ENCODE results near the gene NFATC2.

NFATC2 gene

GRCh38 chr20:51385646-51386530 is 156.6 kb downstream of the NFATC2 start:
- DNase-seq: no peak

GRCh38 chr20:51384875-51385274 is 157.6 kb downstream of the NFATC2 start:
- no peak for DNase-seq

- DNase-seq: no peak
Observed at GRCh38 chr20:51383891-51384510, 158.5 kb downstream of the NFATC2 start.

GRCh38 chr20:51382986-51383821 is 159.3 kb downstream of the NFATC2 start:
- DNase-seq: no peak

GRCh38 chr20:51382111-51382985 is 160.2 kb downstream of the NFATC2 start:
- DNase-seq: no peak

GRCh38 chr20:51381557-51381956 is 161.0 kb downstream of the NFATC2 start:
- no peak for DNase-seq

- no peak for DNase-seq
Observed at GRCh38 chr20:51380401-51381385, 161.8 kb downstream of the NFATC2 start.

GRCh38 chr20:51379601-51380341 is 162.7 kb downstream of the NFATC2 start:
- DNase-seq: no peak

GRCh38 chr20:51378171-51378928 is 164.2 kb downstream of the NFATC2 start:
- DNase-seq: no peak

GRCh38 chr20:51377132-51377531 is 165.4 kb downstream of the NFATC2 start:
- no peak for DNase-seq

- DNase-seq: no peak
Observed at GRCh38 chr20:51376111-51376510, 166.4 kb downstream of the NFATC2 start.

- DNase-seq: no peak
Observed at GRCh38 chr20:51375561-51375960, 167.0 kb downstream of the NFATC2 start.

GRCh38 chr20:51374961-51375360 is 167.6 kb downstream of the NFATC2 start:
- no peak for DNase-seq

- no peak for DNase-seq
Observed at GRCh38 chr20:51374456-51374830, 168.1 kb downstream of the NFATC2 start.

- DNase-seq: no peak
Observed at GRCh38 chr20:51373713-51374455, 168.6 kb downstream of the NFATC2 start.

- no peak for DNase-seq
Observed at GRCh38 chr20:51372966-51373365, 169.6 kb downstream of the NFATC2 start.

GRCh38 chr20:51372176-51372803 is 170.2 kb downstream of the NFATC2 start:
- DNase-seq: no peak

GRCh38 chr20:51371720-51372119 is 170.8 kb downstream of the NFATC2 start:
- DNase-seq: no peak

Measured in KG1 (cell line).